ENCODE data around the gene ASGR1.
"Not testable (repeated sequence)": the region's sequence is repeated elsewhere in the genome, so short reads cannot be mapped to it uniquely, and the experiment has no call there.

Gene ASGR1

DNA sequence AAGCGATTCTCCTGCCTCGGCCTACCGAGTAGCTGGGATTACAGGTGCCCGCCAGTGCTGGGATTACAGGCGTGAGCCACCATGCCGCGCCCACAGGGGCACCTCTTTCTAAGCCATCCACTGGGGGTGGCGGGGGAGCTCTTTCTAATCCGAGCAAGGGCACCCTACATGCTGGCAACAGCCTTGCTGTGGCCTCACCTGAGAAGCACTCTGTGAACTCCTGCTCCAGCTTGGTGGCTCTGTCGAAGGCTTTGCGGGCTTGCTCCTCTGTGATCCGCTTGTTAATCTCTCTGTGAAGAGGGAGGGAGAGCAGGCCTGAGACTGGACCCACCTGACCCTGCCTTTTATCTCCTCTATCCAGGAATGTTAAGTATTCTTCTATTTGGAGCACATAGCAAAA is 11.9 kb upstream of the ASGR1 start:
- no peaks in the 10 kb centered on the region for H3K27me3 ChIP-seq (ENCODE audit: control insufficient read depth in 5 of 5, insufficient read depth in 4 of 5, low read length in 5 of 5)
- no peak overlapping the region for H3K27ac ChIP-seq (ENCODE audit: low read depth, low read length)
- peaks cover 0 to 42% (median 11%) of the 10 kb centered on the region in 5 donors for H3K36me3 ChIP-seq (ENCODE audit: control insufficient read depth in 5 of 5, insufficient read depth in 5 of 5, low read length in 5 of 5)
- H3K4me1 ChIP-seq (ENCODE audit: control insufficient read depth in 5 of 5, insufficient read depth in 5 of 5, low read length in 5 of 5): no peaks in the 10 kb centered on the region
- H3K9me3 ChIP-seq (ENCODE audit: control insufficient read depth in 5 of 5, low read length in 5 of 5): no peaks in the 10 kb centered on the region
- no peak overlapping the region for H3K4me3 ChIP-seq (ENCODE audit: low read depth in 1 of 5, low read length in 5 of 5)
- no peak overlapping the region for H3K9ac ChIP-seq (ENCODE audit: low read length in 5 of 5)

DNA sequence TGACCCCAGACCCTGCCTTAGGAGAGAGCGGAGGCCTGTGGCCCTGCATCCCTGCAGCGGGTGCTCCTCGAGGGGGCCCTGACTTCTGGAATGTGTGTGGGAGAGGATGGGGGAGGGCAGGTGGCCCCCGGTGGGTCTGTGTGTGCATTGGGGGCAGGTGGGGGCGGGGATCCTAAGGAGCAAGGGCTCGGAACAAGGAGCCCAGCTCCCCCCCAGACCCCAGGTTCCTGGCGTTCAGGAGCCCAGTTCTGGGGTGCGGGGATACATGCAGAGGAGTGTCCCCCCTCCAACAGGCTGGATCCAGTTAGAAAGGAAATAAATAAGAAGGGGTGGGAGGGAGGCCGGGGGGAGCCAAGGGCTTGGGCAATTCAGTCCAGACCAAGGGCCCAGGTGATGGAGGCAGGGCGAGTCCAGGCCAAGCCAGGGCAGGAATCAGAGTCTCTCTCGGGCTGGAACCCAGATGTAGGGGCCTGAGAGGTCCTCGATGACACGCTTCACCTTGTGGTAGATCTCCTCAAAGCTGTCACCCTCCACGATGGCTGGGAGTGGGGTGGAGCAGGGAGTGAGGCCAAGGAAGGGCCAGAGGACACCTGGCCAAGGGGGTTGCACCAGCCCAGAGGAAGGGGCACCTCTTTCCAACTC is 11.2 kb upstream of the ASGR1 start:
- Histone ChIP-seq H3K9me3 (ENCODE audit: control insufficient read depth in 5 of 5, low read length in 5 of 5) (no peaks in the 10 kb centered on the region), H3K27ac (ENCODE audit: low read depth, low read length) (no peak overlapping the region), H3K36me3 (ENCODE audit: control insufficient read depth in 5 of 5, insufficient read depth in 5 of 5, low read length in 5 of 5) (peaks cover 0 to 35% (median 6%) of the 10 kb centered on the region in 5 donors), H3K27me3 (ENCODE audit: control insufficient read depth in 5 of 5, insufficient read depth in 4 of 5, low read length in 5 of 5) (no peaks in the 10 kb centered on the region), H3K9ac (ENCODE audit: low read length in 5 of 5) (no peak overlapping the region), H3K4me3 (ENCODE audit: low read depth in 1 of 5, low read length in 5 of 5) (no peak overlapping the region), H3K4me1 (ENCODE audit: control insufficient read depth in 5 of 5, insufficient read depth in 5 of 5, low read length in 5 of 5) (no peaks in the 10 kb centered on the region)

DNA sequence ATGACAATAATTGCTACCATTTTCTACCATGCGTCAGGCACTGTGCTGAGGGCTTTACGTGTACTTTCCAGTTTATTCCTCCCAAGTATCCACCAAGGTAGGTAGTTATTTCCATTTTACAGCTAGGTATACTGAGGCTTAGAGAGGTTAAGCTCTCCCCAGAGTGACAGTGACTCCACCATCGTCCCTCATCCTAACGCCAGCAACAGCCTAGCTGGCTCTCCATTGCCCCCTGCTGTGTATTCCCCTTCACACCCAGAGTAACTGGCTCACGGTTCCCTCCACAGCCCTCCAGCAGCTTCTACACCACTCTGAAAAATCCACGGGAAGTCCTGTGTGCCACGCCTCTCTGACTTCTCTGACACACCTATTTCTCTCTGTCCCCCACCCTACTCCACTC is 7.1 kb upstream of the ASGR1 start:
- peaks cover 0 to 9% (median 0%) of the 10 kb centered on the region in 5 donors for H3K36me3 ChIP-seq (ENCODE audit: control insufficient read depth in 5 of 5, insufficient read depth in 5 of 5, low read length in 5 of 5)
- H3K27me3 ChIP-seq (ENCODE audit: control insufficient read depth in 5 of 5, insufficient read depth in 4 of 5, low read length in 5 of 5): no peaks in the 10 kb centered on the region
- no peak overlapping the region for H3K27ac ChIP-seq (ENCODE audit: low read depth, low read length)
- no peak overlapping the region for H3K4me3 ChIP-seq (ENCODE audit: low read depth in 1 of 5, low read length in 5 of 5)
- H3K9ac ChIP-seq (ENCODE audit: low read length in 5 of 5): no peak overlapping the region
- H3K9me3 ChIP-seq (ENCODE audit: control insufficient read depth in 5 of 5, low read length in 5 of 5): no peaks in the 10 kb centered on the region
- no peaks in the 10 kb centered on the region for H3K4me1 ChIP-seq (ENCODE audit: control insufficient read depth in 5 of 5, insufficient read depth in 5 of 5, low read length in 5 of 5)

DNA sequence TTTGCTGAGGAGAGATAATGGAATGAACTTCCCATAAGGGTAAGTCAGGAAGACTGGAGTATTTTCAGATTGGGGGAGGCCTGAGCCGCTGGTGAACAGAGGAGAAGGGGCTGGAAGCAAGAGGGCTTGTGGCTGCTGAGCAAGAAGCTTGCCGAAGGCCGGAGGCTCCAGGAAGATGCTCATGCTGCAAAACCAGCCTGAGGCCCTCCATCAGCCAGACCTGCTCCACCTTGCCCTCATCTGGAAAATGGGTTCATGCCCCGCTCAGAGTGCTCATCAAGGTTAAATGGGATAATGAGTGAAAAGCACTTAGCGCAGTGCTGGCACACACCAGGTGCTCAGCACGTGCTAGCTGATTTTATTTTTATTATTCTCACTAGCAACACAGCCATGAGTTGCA is 5.5 kb upstream of the ASGR1 start:
- H3K9ac ChIP-seq (ENCODE audit: low read length in 5 of 5): peak overlapping the region in 1 of 5 donors; percentile 30
- H3K36me3 ChIP-seq (ENCODE audit: control insufficient read depth in 5 of 5, insufficient read depth in 5 of 5, low read length in 5 of 5): peaks cover 0 to 3% (median 0%) of the 10 kb centered on the region in 5 donors
- no peaks in the 10 kb centered on the region for H3K4me1 ChIP-seq (ENCODE audit: control insufficient read depth in 5 of 5, insufficient read depth in 5 of 5, low read length in 5 of 5)
- peaks cover 0 to 3% (median 0%) of the 10 kb centered on the region in 5 donors for H3K27me3 ChIP-seq (ENCODE audit: control insufficient read depth in 5 of 5, insufficient read depth in 4 of 5, low read length in 5 of 5)
- H3K27ac ChIP-seq (ENCODE audit: low read depth, low read length): no peak overlapping the region
- no peak overlapping the region for H3K4me3 ChIP-seq (ENCODE audit: low read depth in 1 of 5, low read length in 5 of 5)
- no peaks in the 10 kb centered on the region for H3K9me3 ChIP-seq (ENCODE audit: control insufficient read depth in 5 of 5, low read length in 5 of 5)

DNA sequence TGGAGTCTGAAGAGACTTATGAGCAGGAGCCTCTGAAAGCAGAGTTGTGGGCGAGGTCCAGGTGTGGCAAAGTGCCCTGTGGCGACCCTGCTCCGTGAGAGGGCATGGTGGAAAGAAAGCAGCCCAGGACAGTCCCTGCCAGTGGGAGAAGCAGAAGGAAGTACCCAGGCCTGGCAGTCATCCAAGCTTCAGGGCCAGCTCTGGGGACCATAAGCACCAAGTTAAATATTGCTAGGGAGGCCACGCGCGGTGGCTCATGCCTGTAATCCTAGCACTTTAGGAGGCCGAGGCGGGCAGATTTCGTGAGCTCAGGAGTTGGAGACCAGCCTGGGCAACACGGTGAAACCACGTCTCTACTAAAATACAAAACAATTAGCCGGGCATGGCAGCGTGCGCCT is 4.9 kb upstream of the ASGR1 start:
- H3K4me1 ChIP-seq (ENCODE audit: control insufficient read depth in 5 of 5, insufficient read depth in 5 of 5, low read length in 5 of 5): no peaks in the 10 kb centered on the region
- H3K36me3 ChIP-seq (ENCODE audit: control insufficient read depth in 5 of 5, insufficient read depth in 5 of 5, low read length in 5 of 5): no peaks in the 10 kb centered on the region
- H3K4me3 ChIP-seq (ENCODE audit: low read depth in 1 of 5, low read length in 5 of 5): no peak overlapping the region
- peaks cover 0 to 4% (median 0%) of the 10 kb centered on the region in 5 donors for H3K27me3 ChIP-seq (ENCODE audit: control insufficient read depth in 5 of 5, insufficient read depth in 4 of 5, low read length in 5 of 5)
- no peak overlapping the region for H3K27ac ChIP-seq (ENCODE audit: low read depth, low read length)
- H3K9ac ChIP-seq (ENCODE audit: low read length in 5 of 5): no peak overlapping the region
- no peaks in the 10 kb centered on the region for H3K9me3 ChIP-seq (ENCODE audit: control insufficient read depth in 5 of 5, low read length in 5 of 5)

DNA sequence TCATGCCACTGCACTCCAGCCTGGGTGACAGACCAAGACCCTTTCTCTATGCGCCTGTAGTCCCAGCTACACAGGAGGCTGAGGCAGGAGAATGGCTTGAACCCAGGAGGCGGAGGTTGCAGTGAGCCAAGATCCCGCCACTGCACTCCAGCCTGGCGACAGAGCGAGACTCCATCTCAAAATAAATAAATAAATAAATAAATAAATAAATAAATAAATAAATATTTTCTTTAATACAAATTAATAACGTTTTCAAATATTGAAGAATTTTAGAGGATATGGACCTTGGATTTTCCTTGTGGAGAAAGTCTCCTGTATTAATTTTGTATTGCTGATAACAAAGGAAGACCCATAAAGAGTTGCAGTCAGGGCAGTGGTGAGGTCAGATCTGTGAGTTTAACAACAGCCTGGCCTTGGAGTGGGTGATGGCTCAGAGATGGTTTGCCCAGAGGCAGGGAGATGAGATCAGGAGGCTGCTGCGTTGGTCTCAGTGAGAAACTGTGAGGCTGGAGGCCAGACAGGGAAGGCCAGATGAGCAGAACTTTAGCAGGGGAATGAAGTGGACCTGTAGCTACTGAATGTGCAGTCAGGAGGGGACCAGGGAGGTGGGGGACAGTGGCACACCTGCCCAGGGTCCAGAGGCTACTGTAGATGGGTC is 4.4 kb upstream of the ASGR1 start:
- Histone ChIP-seq H3K9ac (ENCODE audit: low read length in 5 of 5) (no peak overlapping the region), H3K4me3 (ENCODE audit: low read depth in 1 of 5, low read length in 5 of 5) (no peak overlapping the region), H3K36me3 (ENCODE audit: control insufficient read depth in 5 of 5, insufficient read depth in 5 of 5, low read length in 5 of 5) (no peaks in the 10 kb centered on the region), H3K9me3 (ENCODE audit: control insufficient read depth in 5 of 5, low read length in 5 of 5) (no peaks in the 10 kb centered on the region), H3K27me3 (ENCODE audit: control insufficient read depth in 5 of 5, insufficient read depth in 4 of 5, low read length in 5 of 5) (peaks cover 0 to 6% (median 0%) of the 10 kb centered on the region in 5 donors), H3K27ac (ENCODE audit: low read depth, low read length) (no peak overlapping the region), H3K4me1 (ENCODE audit: control insufficient read depth in 5 of 5, insufficient read depth in 5 of 5, low read length in 5 of 5) (no peaks in the 10 kb centered on the region)

DNA sequence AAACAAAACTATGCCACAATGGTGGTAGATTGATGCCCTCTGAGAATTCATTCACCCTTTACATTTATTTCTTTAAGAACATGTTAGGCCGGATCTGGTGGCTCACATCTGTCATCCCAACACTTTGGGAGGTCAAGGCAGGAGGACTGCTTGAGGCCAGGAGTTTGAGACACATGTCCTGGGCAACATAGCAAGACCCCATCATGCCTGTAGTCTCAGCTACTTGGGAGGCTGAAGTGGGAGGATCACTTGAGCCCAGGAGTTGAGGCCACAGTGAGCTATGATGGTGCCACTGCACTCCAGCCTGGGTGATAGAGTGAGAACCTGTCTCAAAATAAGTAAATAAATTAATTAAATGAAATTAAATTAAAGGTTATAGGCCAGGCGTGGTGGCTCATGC is 2.9 kb upstream of the ASGR1 start:
- not testable (repeated sequence) for H3K4me3 ChIP-seq (ENCODE audit: low read depth in 1 of 5, low read length in 5 of 5); H3K36me3 ChIP-seq (ENCODE audit: control insufficient read depth in 5 of 5, insufficient read depth in 5 of 5, low read length in 5 of 5); H3K27ac ChIP-seq (ENCODE audit: low read depth, low read length); H3K9ac ChIP-seq (ENCODE audit: low read length in 5 of 5); H3K9me3 ChIP-seq (ENCODE audit: control insufficient read depth in 5 of 5, low read length in 5 of 5)
- Histone ChIP-seq H3K4me1 (ENCODE audit: control insufficient read depth in 5 of 5, insufficient read depth in 5 of 5, low read length in 5 of 5) (peaks cover 0 to 12% (median 11%) of the 10 kb centered on the region in 5 donors), H3K27me3 (ENCODE audit: control insufficient read depth in 5 of 5, insufficient read depth in 4 of 5, low read length in 5 of 5) (peaks cover 6 to 16% (median 11%) of the 10 kb centered on the region in 5 donors)

DNA sequence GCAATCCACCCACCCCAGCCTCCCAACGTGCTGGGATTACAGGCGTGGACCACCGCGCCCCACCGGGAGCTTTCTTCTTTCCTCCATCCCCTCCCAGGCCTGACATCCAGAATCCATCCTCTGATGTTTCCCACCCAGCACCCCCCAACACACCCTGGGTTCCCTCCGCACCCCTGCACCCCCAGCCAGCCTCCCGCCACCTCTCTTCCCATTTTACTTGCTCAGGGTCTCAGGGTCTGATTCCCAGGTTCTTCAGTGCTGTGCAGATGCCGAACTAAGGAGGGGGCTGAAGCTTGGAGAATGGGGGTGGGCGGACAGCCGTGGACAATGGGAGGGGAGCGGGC is 225 bp downstream of the ASGR1 start:
- H3K9me3 ChIP-seq (ENCODE audit: control insufficient read depth in 5 of 5, low read length in 5 of 5): no peaks in the 10 kb centered on the region
- H3K36me3 ChIP-seq (ENCODE audit: control insufficient read depth in 5 of 5, insufficient read depth in 5 of 5, low read length in 5 of 5): no peaks in the 10 kb centered on the region
- H3K27ac ChIP-seq (ENCODE audit: low read depth, low read length): no peak overlapping the region
- no peak overlapping the region for H3K4me3 ChIP-seq (ENCODE audit: low read depth in 1 of 5, low read length in 5 of 5)
- H3K9ac ChIP-seq (ENCODE audit: low read length in 5 of 5): no peak overlapping the region
- peaks cover 15 to 35% (median 24%) of the 10 kb centered on the region in 5 donors for H3K27me3 ChIP-seq (ENCODE audit: control insufficient read depth in 5 of 5, insufficient read depth in 4 of 5, low read length in 5 of 5)
- H3K4me1 ChIP-seq (ENCODE audit: control insufficient read depth in 5 of 5, insufficient read depth in 5 of 5, low read length in 5 of 5): peaks cover 2 to 22% (median 21%) of the 10 kb centered on the region in 5 donors

DNA sequence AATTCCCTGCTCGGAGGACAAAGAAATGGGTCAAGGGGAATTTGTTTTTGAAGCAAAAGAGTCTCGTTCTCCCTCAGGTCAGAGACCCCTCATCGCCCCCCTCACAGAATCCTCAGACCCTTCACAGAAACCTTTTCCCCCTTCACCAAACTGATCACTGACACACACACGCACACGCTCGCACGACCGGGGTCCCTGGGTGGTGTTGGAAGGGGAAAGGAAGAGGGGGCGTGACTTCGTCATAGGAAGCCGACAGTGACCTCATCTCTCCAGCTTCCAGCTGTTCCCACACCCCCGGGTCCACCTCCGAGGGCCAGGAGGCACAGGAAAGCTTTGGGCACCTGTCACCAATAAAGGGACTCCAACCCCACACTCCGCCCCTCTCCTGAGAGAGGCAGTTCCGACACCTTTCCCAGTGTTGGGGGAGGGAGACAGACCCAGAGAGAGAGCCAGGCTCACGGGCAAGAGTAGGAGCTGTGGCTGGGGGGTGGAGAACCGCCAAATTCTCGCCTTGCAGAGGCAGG is 1.2 kb downstream of the ASGR1 start:
- Histone ChIP-seq H3K36me3 (ENCODE audit: control insufficient read depth in 5 of 5, insufficient read depth in 5 of 5, low read length in 5 of 5) (no peaks in the 10 kb centered on the region), H3K27ac (ENCODE audit: low read depth, low read length) (no peak overlapping the region), H3K27me3 (ENCODE audit: control insufficient read depth in 5 of 5, insufficient read depth in 4 of 5, low read length in 5 of 5) (peaks cover 15 to 35% (median 24%) of the 10 kb centered on the region in 5 donors), H3K9me3 (ENCODE audit: control insufficient read depth in 5 of 5, low read length in 5 of 5) (no peaks in the 10 kb centered on the region), H3K9ac (ENCODE audit: low read length in 5 of 5) (peak overlapping the region in 3 of 5 donors; percentile 35 to 54 (median 53)), H3K4me3 (ENCODE audit: low read depth in 1 of 5, low read length in 5 of 5) (peak overlapping the region in 4 of 5 donors; percentile 43 to 64 (median 56)), H3K4me1 (ENCODE audit: control insufficient read depth in 5 of 5, insufficient read depth in 5 of 5, low read length in 5 of 5) (peaks cover 2 to 24% (median 24%) of the 10 kb centered on the region in 5 donors)

DNA sequence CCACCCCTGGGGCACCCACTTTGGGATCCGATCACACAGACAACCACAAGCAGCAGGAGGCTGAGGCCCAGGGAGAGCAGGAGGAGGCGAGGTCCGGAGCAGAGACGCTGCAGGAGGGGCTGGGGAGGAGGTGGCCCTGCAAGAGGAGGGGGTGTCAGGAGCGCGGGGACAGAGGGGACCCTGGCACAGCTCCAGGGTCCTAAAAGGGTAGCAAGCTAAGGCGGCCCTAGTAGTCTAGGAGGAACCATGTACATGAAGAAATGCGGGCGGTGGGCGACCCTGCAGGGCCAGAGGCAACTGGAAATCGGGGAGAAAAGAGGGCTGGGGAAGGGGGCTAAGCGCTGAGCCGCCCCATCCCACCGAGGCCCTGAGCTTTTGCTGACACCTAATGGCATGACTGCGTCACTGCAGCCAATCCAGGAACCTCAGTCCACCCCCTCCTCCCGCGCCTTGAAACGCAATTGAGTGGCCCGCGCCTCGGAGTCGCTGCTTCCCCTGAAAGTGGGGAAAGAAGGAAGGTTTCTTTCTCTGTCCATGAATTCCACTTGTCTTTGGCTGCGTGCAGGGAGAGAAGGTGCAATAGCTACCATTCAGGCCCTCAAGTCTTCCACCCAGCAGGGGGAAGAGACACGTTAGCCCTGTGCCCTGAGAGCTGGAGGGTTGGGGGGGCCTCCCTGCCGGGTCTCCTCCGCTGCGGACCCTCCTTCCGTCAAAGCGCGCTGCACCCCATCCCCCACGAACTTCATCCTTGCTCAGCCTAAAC is 1.8 kb downstream of the ASGR1 start:
- H3K4me3 ChIP-seq (ENCODE audit: low read depth in 1 of 5, low read length in 5 of 5): peak overlapping the region; percentile 43 to 64 (median 57)
- H3K9ac ChIP-seq (ENCODE audit: low read length in 5 of 5): peak overlapping the region in 3 of 5 donors; percentile 35 to 54 (median 53)
- peaks cover 15 to 35% (median 24%) of the 10 kb centered on the region in 5 donors for H3K27me3 ChIP-seq (ENCODE audit: control insufficient read depth in 5 of 5, insufficient read depth in 4 of 5, low read length in 5 of 5)
- no peaks in the 10 kb centered on the region for H3K36me3 ChIP-seq (ENCODE audit: control insufficient read depth in 5 of 5, insufficient read depth in 5 of 5, low read length in 5 of 5)
- peaks cover 2 to 24% (median 24%) of the 10 kb centered on the region in 5 donors for H3K4me1 ChIP-seq (ENCODE audit: control insufficient read depth in 5 of 5, insufficient read depth in 5 of 5, low read length in 5 of 5)
- H3K27ac ChIP-seq (ENCODE audit: low read depth, low read length): no peak overlapping the region
- no peaks in the 10 kb centered on the region for H3K9me3 ChIP-seq (ENCODE audit: control insufficient read depth in 5 of 5, low read length in 5 of 5)

All from subcutaneous abdominal adipose tissue (tissue), 5 donors.